Stimulated activated CD8-positive, alpha-beta memory T cell treated with anti-CD3 and anti-CD28 coated beads, Interleukin-7, amount 100 ng/mL, for 48 hours (primary cell): ENCODE measurements around the gene FREY1.

Experiments used
- DNase-seq, 2 donors: peaks; one replicate each; pipeline ENCODE4 v3.0.0-alpha.2; 2020; ENCODE audit warnings: low read depth in 1 of 2; ENCODE audit errors: extremely low read depth in 1 of 2

FREY1 gene

DNA sequence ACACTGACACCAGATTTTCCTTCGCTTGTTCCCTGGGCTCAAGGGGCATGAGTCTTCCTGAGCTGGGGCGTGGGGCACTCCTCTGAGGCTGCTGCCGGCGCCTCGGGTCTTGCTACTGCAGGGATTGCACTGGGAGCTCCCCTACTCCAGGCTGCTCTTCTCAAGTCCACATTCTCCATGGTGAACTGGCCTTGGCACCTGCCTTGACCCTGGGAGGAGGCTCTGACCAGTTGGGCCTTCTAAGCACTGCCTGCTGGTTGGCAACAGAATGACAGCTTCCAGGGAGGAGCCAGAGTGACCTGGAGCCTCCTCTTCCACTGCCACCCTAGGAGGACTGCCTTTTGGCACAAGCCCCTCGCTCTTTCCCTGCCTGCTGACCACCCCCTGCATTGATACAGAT lies 9.5 kb downstream of the FREY1 start:
- DNase-seq = no peak

DNA sequence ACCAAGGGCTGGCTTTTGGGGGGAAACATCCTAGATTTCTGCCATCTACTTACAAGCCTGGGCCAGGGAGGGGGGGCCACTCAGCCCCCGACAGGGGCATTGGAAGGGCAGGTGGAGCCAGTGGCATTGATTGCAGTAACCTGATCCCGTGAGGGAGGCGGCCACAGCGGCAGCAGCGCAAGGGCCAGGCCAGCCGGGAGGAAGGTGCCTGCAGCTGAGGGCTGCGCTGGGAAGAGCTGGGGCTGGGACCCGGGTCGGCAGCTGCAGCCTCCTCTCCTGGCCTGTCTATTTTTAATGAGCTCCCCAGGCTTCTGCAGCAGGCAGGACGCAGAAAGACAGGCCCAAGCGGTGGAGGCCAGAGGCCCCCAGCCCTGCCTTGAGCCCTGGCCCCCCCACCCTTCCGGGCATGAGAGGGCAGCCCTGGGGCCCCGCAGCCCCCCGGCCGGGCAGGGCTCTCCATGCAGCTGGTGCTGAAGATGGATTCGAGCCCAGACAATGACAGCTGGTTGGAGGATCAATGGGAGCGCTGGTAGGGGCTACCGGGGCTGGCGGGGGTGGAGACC lies 10.6 kb downstream of the FREY1 start:
- DNase-seq = no peak

DNA sequence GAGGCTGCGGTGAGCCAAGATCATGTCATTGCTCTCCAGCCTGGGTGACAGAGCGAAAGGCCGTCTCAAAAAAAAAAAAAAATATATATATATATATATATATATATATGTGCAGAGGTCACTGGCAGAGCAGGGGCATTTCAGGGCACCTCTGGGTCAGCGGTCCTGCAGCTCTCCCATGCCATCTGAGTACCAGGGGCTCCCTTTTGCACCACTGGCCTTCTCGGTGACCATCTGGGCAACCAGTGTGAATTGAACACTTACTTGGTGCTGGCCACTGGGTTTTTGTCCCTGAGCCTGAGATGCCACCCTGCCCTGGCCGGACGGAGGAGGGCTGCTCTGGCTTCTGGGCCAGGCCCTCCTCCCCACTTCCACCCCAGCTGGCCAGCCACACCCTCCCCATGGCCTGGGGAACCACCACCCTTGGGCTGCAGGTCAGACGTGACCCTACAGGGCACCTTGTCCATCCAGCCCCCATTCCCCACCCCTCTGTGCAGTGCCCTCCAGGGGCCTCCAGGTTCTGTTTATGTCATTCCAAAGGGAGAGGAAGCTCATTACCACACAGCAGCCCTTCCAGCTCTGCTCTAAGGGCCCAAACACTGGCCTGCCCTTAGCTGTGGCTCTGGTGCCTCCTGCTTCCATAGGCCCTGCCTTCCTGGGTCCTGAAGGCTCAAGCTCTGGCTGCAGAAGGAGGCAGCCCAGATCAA lies 11.4 kb downstream of the FREY1 start:
- no peak for DNase-seq

DNA sequence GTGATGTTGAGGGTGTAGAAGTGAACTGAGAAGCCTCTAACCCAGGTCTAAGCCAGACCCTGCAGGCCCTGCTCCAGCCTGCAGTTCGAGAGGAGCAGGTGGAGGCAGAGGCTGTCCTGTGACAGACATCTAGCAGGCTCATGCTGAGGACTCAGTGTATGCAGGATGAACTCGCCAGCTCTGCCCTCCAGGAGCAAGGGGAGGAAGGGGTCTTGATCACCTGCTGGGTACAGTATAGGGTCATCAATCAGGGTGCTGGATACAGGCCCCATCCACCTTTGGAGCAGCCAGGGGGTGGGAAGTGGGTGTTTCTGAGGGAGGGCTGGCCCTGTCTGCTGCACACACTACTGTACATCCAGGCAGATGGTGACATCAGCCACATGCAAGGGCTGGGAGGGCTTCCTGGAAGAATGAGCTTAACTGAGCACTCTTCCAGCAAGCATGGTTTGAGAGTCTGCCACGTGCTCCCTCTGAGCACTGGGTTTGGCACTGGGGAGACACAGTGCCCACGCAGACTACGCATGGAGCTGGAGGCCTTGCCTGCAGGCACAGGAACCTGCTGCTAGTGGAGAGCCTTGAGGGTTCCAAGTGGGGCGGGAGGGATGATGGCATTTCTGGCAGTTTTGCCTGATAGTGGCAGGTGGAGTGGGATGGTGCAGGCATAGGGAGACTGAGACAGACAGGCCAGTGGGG lies 12.4 kb downstream of the FREY1 start:
- DNase-seq = no peak

DNA sequence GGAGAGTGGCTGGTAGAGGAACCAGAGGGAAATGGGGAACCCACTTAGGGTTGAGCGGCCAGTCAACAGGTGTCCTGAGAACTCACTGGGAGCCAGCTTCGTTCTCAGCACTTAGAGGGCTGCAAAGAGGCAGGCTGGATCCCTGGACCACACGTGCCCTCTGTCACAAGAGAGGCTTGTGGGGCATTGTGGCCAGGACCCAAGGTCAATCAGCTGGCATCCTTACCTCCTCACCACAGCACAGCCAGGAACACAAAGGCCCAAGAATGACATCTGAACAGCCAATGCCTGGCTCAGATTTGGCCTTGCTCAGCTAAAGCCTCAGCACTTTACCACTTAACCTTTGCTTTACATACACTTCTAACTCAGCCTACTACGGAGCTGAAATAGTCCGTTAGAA lies 14.2 kb downstream of the FREY1 start:
- no peak for DNase-seq

DNA sequence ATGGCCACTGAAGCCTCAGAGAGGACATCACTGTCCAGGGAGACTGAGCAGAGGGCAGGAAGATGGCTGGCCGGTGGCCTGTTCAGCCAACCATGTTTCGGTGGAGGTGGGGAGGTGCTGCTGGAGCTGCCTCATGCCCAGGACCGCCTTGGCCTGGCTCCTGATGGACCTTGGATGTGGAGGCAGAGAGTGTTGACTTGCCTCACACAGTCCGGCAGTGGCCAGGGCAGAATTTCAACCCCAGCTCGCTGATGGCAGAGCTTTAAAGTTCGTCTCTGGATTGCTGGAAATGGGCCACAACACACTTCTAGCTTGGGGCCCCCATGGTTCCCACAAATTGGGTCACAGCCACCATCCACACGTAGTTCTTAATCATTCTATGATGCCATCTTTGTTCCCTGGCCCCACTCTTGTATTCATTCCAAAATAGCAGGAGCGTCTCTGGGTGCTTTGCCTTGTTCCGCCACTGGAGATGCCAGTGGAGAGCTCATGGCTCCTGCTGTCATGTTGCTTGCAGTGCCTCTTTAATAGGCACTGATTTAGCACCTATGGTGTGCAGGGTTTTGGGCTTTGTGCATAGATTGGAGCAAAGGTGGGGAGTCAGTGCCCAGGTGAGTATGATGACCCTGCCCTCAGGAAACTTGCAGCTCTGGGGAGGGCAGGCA lies 16.1 kb downstream of the FREY1 start:
- no peak for DNase-seq

DNA sequence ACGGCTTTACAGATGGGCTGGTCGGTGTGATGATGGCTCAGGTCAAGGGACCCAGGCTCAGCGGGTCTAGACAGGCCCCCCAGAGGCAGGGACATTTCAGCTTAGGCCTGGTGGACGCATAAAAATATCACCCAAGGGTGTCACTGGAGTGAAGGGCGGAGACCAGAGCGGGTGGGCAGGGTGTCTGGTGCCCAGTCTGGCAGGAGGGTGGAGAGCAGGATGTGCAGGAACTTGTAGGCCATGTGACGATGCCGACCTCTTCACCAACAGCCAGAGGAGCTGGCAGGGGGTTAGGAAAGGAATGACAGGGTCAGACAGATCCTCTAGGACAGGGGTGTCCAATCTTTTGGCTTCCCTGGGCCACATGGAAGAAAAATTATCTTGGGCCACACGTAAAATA lies 17.1 kb downstream of the FREY1 start:
- no peak for DNase-seq

DNA sequence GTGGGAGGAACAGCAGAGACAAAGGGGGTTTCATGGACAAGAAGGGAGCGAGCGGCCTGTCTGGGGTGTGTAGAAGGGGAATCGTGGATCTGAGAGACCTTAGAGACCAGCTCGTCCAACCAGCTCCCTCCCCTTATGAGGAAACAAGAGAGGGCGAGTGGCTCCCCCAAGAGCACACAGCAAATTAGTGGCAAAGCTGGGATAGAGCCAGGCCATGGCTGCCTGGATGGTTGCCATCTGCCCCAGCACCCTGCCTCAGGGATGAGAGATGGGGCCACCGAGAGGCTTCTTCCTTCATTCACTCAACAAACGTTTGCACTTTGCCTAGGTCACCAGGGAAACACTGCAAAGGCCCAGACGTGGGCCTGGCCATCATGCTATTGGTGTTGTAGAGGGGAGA lies 17.5 kb downstream of the FREY1 start:
- DNase-seq = no peak

DNA sequence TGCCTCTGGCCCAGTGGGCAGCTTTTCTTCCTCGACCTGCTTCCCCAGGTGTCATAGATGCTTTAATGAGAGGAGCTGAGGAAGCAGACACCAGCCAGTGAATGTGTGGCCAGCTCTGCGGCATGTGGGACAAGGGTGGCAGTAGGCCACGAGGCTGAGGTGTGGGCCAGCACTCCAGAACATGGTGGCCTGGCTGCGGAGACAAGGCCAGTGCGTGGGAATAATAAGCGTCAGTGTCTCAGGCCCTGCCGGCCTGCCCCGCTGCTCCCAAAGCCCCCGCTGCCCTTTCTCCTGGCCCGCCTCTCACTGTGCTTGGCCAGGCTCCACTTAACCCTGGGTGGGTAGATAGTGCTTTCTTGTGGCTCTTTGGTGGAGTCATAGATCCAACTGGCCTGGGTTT lies 19.5 kb downstream of the FREY1 start:
- DNase-seq = no peak

DNA sequence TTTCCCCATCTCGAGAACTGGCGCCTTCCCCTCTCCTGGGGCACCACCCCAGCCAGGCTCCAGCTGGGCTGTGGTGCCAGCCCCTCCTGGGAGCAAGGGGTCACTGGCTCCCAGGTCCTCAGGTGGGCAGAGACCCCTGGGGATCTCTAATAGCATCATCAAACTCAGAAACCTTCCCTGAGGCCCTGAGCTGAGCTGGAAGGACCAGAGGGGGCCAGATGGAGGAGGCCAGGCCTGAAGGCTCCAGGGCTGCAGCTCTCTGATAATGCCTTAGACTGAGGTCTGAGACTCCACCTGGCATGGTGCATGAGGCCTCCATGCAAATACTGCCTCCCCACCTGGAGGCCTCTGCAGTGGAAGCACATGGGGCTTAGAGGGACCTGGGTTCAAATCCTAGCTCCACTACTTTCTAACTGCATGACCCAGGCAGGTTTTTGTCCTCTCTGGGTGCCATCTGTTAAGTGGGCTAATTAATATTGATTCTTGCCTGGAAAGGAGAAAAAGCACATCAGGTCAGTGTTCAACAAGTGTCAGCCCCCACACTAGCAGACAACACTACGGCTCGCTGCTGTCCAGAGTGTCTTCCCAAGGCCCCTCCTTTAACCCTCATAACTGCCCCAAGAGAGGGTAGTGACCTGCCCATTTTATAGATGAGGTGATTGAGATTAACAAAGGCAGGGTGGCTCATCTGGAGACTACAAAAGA lies 20.1 kb downstream of the FREY1 start:
- DNase-seq = no peak

DNA sequence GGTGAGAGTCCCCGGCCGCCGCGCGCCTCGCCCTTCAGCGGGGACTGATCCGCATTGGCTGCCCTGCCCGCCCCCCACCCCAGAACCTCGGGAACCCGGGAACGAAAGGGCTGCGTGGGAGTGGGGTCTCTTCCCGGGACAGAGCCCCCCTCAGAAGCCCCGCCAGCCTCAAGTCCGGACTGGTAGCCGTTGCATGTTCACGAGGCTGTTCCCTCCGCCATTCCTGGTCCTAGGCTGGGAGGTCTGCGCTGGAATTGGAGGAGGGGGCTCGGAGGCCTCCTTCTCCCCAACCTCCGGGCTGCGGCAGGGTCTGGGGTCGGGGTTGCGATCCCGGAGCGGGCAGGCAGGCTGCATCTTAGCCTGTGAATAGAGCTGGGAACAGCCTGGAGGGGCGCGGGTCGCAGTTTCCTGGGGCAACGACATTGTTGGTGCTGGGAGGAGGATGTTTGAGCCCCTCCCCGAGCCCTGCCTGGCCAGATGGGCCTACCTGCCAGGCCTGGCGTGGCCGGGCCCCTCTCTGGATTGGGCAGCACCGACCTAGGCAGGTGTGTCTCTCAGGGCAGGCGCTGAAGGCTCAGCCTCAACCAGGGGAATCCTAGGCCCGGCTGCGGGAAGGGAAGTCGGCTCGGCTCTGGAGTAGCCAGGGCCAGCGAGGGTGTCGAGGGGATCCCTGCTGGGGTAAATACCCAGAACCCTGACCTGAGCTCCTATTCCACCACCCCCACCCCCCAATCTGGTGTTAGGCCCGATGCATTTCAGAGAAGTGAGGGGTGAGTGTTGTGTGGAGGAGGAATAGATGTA lies 20.9 kb downstream of the FREY1 start:
- DNase-seq = no peak

DNA sequence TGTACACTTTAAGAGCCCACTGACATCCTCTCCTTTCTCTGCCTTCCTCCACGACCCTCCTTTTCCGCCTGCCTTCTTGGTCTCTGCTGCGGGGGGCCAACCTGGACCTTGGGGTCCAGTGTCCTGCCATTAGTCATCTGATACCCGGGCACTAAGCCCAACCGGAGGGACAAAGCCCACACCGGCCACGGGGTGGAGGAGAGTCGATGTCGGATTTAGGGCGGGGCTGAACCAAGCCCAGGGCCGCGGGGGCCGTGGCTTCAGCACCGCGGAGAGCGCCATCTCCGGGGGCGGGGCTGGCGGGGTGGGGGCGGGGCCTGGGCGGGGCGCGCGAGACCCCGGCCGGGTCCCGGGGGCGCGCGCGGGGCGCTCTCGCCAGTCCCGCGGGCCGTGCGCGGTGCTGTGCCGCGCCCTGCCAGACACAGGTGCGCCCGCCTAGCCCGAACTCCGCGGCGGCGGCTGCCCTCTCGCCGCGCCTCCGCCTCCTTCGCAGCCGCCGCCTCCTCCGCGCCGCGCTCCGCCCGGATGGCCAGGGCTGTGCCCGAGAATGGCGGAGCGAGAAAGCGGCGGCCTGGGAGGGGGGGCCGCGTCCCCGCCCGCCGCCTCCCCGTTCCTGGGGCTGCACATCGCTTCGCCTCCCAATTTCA lies 21.7 kb downstream of the FREY1 start, which contains the start of gene MAPK8IP1:
TSS of gene MAPK8IP1 (plus strand) at position 378 of the 647 bp plus-strand sequence. CDS start at position 548, 170 bp downstream.
- peak; percentile 5 to 21 for DNase-seq

DNA sequence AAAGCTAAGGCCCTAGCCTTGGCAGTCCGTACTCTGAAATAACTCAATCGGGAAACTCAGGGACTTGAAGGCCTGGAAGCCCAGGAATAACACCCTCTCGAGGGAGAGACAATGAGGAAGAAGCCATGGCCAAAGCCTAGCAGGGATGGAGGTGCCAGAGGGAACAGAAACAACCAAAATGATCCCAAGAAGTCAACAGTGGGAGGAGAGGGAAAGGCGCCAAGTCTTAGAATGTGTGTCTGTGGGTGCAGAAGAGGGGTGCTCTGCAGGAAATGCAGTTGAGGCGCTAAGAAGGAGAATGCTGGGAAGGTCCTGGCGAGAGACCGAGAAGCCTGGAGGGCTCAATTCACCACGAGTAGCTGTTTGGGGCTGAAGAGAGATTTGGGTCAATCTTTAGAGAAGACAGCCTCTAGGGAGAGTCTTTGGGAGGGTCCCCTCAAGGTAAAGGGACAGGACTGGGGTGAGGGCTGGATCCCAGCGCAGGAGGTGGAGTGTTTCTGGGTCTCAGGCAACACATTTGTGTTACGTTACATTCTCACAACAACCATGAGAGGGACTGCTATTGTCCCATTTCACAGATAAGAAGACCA lies 22.4 kb downstream of the FREY1 start:
- no peak for DNase-seq

DNA sequence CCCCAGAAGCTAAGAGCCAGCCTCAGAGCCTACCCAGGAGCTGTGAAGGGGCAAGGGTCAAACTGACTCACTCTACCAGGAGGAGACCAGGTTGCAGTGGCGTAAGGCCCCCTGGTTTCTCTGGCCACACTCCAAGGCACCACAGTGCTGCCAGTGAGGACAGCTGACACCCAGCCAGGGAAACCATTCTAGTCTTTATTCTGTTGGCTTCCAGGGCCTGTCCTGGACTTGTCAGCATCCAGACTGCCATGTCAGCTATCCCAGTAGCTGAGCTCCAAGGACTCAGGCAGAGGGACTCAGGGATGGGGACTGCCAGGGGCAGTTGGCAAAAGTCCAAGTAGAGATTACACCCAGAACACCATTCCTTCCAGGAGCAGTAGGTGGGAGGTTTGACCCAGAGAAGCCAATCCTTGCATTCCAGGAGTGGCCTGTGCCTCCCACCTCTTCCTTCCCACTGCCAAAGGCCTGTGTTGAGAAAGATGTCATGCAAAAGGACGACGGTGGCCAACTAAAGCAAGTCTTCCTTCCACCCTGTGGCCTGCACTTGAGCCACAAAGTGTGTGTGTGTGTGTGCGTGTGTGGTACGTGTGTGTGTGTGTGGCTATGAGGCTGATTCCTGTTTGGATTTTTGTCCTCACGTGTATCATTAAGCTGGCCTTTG lies 25.2 kb downstream of the FREY1 start:
- DNase-seq = no peak

DNA sequence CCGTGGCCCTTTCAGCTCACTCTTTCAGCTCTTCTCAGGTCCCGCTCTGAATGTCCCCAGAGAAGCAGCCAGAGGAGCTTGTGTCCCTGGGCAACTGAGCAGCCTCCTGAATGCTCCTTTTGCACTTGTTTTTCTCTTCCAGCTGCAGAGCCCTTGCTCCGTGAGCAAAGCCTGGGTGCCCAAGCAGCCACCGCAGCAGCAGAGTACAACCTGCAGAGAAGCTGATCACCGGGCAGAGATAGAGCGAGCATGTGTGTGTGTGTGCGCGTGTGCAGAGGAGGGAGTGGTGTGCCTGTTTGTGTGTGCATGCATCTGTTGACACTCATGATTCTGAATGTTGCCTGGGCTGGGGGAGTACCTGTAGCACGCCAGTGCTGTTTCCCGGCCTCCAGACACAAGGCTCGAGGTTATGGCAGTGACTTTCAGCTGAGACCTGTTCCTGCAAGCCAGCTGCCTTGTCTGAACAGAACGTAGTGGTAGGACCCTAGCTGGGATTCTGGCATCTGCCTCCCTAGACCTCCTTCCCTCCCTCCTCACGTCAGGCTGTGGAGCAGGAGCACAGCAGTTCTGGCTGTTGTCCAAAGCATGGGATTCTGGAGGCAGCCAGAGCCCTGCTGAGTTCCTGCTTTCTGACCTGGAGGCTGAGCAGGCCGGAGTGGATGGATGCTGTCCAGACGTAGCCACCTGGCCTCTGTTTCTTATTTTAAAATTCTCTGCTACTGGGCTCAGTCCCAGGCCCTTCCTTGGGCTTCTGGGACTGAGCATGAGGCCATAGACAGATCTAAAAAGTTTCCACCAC lies 26.1 kb downstream of the FREY1 start:
- DNase-seq = no peak

DNA sequence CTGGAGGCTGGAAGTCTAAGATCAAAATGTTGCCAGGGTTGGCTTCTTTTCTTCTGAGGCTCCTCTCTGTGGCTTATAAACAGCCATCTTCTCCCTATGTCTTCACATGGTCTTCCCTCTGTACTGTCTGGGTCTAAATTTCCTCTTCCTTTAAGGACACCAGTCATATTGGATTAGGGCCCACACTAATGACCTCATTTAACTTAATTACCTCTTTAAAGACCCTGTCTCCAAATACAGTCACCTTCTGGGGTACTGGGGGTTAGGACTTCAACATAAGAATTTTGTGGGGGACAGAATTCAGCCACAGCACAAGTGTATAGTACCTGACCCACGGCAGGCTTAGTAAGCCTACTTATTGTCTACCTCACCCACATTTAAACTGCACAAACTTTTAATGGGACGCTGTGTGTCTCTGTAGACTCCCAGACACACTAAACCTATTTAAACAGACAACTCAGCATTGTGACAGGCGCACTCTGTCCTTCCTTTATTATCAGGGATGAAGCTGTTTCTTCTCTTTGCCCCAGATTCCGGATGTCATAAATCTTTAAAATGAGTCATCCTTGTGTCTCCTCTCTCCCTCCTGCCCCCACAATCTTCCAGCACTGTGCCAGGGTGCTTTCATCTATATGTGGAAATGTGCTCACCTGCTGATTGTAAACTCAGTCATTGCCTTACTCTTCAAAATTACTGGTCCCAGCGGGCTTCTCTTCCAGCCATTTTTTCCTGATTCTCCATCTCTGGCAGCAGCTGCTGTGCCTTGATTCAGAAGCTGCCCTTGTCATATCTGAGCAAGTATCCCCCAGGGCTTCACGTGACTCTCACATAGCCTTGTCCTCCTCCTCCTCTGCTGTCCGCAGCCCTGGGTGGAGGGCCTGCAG lies 27.0 kb downstream of the FREY1 start:
- DNase-seq = no peak

DNA sequence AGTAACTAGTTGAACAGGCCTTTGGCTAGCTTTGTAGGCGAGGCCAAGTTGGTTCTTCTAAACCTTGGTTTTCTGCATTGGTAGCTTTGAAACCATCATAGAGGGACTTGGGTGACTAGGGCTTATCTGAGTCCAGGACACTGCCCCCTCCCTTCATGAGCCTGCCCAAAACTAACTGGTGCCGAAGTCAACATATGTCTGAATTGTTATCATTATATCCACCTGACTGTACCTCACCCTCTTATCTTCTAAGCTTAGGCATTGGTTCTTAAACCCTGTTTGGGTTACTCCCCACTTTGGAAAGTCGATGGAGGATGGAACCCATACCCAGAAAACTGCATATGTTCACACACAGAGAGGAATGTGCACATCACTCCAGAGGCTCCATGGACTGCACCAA lies 29.2 kb downstream of the FREY1 start:
- no peak for DNase-seq
